ENCODE data around the gene NFATC2IP.
"Not testable (repeated sequence)": the region's sequence is repeated elsewhere in the genome, so short reads cannot be mapped to it uniquely, and the experiment has no call there.

Gene NFATC2IP

GRCh38 chr16:28975158-28975599 lies 24.4 kb downstream of the NFATC2IP start:
- DNase-seq, result no peak

DNA sequence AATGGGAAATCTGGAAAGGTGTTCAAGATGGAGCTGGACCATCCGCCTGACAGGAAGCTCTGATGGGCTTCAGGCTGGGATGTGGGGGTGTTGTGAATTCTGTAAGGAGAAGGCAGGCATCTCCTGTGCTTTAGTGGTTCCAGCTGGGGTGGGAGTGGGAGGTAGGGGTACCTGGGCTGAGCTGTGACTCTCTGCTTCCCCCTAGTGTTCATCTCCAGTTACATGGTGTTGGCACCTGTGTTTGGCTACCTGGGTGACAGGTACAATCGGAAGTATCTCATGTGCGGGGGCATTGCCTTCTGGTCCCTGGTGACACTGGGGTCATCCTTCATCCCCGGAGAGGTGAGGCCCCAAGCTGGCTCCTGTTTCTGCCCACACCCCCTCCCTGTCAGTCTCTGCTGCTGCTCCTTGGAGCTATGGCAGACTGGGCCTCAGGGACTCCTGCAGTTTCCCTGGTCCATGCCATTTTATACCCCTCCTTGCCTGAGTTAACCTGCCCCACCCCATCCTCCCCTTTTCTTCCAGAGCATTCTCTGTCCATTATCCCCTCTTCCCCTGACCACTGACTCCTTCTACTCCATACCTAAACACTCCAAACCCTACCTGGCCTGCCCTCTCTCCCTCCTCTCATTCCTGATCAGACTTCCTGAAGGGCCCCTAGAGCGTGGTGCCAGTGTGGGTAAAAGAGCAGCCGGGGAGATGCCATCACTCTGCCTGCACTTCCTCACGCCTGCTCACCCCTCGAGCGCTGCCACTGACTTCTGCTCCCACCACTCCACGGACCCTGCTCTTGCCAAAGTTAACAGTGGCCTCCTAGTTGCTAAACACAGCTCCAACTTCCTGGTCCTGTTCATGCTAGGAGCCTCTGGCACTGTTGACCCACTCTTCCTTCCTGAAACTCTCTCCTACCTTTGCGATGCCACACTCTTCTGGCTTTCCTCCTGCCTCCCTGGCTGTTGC lies 27.2 kb downstream of the NFATC2IP start:
- no peak for DNase-seq

GRCh38 chr16:28980330-28980729 lies 29.6 kb downstream of the NFATC2IP start:
- not testable (repeated sequence) for DNase-seq

DNA sequence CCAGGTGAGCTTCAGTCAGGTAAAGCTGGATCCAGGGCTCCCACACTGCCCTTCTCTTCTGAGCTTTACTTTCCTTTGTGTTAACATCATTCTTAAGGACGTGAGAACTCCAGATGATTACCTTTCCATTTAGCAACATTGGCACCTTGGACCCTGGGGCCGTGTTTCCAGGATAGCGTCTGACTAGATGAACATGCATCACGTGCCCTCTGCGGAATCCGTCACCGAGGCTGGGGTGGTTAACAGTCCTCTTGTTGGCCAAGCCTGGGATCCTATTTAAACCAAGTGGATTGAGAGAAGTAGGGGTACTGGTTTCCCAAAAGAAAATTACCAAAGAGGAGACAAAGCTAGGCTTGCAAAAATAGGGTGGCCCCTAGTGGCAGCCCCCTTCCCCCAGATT lies 30.2 kb downstream of the NFATC2IP start:
- no peak for DNase-seq

DNA sequence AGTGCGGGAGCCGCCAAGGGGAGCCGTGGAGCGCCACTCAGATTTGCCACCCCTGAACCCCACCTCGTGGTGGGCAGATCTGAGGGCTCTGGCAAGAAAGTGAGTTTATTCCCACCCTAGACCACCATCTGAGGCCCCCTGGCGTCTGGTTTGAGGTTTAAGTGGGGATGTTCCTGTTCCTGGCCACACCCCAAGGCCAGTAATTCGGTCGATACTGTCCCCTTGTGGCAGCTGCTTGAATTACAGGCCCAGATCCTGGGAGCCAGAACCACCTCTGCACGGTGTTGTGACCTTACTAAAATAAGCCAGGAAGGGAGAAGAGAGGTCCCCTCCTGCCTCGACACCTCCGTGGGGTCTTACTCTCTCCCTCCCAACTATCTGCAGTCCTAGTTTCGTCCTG lies 30.8 kb downstream of the NFATC2IP start:
- DNase-seq, result peak; percentile 49

DNA sequence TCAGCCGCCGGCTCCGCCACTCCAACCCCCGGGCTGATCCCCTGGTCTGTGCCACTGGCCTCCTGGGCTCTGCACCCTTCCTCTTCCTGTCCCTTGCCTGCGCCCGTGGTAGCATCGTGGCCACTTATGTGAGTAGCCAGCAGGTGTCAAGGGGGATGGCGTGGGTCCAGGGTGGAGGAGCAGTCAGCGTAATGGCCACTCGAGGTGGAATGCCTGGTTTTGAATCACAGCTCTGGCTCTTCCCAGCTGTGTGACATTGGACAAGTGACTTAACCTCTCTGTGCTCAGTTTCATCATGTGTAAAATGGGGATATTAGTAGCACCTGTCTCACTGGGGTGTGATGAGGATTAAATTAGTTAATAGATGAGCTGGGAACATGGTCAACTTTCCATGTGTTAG lies 31.7 kb downstream of the NFATC2IP start:
- DNase-seq, result no peak

DNA sequence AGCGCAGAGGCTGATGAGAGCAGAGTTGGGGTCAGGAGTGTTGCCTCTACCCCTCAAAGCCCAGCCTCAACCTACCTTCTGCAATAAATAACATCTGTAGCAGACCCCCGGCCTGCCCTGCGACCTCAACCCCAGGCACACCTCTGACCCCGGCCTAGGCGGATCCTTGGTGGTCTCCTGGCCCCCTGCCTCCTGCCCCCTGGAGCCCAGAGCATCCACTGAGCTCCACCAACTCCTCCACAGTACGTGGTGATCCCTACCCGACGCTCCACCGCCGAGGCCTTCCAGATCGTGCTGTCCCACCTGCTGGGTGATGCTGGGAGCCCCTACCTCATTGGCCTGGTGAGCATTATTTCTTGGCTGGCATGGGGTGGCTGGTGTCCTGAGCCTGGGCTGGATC lies 32.2 kb downstream of the NFATC2IP start:
- no peak for DNase-seq

DNA sequence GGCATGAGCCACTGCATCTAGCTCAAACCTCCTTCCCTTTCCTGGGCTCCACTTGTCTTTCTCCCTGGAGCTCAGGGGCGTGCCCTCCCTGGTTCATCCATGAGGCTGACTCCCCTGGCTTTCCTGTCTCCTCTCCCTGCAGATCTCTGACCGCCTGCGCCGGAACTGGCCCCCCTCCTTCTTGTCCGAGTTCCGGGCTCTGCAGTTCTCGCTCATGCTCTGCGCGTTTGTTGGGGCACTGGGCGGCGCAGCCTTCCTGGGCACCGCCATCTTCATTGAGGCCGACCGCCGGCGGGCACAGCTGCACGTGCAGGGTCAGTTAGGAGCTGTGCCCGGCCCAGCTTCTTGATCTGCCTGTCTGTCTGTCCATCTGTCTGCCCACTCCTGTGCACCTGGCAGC lies 32.9 kb downstream of the NFATC2IP start:
- DNase-seq, result no peak

DNA sequence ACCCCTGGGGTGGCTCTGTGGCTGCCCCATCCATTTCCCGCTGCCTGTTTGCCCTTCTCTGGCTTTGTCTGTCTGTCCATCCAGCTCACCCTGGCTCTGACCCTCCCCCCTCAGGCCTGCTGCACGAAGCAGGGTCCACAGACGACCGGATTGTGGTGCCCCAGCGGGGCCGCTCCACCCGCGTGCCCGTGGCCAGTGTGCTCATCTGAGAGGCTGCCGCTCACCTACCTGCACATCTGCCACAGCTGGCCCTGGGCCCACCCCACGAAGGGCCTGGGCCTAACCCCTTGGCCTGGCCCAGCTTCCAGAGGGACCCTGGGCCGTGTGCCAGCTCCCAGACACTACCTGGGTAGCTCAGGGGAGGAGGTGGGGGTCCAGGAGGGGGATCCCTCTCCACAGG lies 33.4 kb downstream of the NFATC2IP start:
- no peak for DNase-seq

DNA sequence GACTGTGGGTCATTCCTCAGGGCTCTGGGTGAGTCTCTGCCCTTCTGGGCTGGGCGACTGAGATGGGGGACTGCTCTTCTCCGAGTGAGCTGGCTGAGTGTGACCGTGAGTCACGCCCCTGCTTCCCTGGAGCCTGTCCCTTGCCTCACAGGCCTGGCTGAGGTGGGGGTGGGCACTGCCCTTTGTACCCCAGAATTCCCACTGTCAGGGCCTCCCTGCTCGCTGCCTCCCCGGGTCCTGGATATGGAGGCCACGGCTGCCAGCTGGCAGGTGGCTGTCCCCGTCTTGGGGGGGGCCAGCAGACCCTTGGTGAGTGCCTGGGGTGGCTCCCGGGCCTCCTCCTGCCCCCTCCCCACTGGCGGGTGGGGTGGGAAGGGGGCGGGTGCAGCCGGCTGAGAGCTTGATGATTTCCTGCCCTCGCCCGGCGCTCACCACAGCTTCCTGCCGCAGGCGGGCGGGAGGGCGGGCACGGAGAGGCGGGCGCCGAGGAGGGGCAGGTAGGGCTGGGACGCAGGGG lies 33.9 kb downstream of the NFATC2IP start, which contains the start of gene LAT:
Gene LAT (plus strand): TSS at position 434 of the 517 bp plus-strand sequence. CDS start 366 bp downstream, outside the sequence.
- peak; percentile 79 for DNase-seq

- DNase-seq, result no peak
Observed at GRCh38 chr16:28985211-28986041, 34.7 kb downstream of the NFATC2IP start.

DNA sequence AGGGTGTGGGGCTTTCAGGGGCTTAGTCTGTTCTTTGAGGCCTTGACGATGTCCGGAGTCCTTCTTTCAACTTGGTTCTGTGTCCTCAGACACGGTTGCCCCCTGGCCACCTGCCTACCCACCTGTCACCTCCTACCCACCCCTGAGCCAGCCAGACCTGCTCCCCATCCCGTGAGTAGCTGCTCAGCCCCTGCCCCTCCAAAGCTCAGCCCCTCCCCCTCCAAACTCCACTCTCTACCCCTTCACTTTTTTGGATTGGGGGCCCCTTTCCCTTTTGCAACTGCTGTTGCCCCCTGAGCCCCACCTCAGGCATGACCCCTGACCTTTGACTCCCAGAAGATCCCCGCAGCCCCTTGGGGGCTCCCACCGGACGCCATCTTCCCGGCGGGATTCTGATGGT lies 35.3 kb downstream of the NFATC2IP start:
- DNase-seq, result no peak

- DNase-seq, result no peak
Observed at GRCh38 chr16:28986492-28986891, 35.8 kb downstream of the NFATC2IP start.

DNA sequence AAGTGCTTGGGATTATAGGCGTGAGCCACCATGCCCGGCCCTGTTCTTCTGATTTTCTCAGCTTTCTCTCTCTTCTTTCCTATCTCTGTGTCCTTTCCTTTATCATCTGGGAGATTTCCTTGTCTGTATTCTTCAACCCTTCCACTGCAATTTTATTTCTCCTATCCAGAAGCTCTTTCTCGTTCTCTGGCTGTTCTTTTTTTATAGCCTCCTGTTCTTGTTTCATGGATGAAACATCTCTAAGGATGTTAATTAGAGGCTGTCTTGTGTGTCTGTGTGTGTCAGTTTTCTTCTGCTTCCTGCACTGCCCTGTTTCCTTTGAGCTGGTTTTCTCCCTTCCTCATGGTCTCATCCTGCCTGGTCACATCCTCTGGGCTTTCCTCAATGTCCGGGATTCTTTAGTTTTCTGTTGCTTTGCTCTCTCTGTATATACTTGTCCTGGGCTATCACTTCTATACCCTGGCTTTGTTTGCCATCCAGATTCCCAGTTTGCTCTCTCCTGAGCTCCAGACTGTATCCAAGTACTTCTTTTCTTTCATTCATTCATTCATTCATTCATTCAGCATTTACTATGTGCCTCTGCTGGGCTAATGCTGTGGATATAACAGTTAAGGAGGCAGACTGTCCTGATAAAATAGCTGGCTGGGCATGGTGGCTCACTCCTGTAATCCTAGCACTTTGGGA lies 36.6 kb downstream of the NFATC2IP start:
- DNase-seq, result no peak

GRCh38 chr16:28989363-28989762 lies 38.6 kb downstream of the NFATC2IP start:
- no peak for DNase-seq

DNA sequence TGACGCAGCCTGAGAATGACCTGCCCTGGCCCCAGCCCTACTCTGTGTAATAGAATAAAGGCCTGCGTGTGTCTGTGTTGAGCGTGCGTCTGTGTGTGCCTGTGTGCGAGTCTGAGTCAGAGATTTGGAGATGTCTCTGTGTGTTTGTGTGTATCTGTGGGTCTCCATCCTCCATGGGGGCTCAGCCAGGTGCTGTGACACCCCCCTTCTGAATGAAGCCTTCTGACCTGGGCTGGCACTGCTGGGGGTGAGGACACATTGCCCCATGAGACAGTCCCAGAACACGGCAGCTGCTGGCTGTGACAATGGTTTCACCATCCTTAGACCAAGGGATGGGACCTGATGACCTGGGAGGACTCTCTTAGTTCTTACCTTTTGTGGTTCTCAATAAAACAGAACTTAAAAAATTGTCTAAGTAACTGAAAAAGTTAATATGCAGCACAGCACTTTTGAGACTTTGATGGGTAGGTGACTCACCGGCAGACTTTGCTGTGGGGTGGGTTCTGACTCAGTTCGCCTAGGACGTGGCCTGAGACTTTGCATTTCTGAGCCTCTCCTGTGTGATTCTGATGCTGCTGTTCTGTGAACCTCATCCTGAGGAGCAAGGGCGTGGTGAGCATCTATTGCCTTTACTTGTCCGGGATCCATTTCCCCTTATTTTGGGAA lies 39.8 kb downstream of the NFATC2IP start:
- peak; percentile 71 for DNase-seq

DNA sequence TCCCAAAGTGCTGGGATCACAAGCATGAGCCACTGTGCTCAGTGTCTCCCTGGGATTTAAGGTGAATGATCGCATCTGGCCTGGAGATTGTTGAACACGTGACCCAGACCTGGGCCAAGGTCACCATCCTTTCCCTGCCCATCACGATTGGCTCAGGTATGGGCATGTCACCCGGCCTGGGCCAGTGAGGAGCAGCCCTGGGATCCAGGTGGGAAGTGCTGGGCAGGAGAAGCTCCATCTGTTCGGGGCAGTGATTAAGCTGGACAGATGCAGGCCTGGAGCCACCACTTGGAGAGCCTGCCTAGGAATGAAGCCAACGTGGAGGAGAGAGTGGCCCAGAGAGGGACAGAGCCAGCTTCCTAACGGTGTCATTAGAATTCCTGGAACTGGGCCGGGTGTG lies 41.0 kb downstream of the NFATC2IP start:
- no peak for DNase-seq

- no peak for DNase-seq
Observed at GRCh38 chr16:28992496-28992895, 41.8 kb downstream of the NFATC2IP start.

GRCh38 chr16:28998837-28999236 lies 48.1 kb downstream of the NFATC2IP start:
- no peak for DNase-seq

GRCh38 chr16:28999577-28999976 lies 48.8 kb downstream of the NFATC2IP start:
- DNase-seq, result no peak

DNA sequence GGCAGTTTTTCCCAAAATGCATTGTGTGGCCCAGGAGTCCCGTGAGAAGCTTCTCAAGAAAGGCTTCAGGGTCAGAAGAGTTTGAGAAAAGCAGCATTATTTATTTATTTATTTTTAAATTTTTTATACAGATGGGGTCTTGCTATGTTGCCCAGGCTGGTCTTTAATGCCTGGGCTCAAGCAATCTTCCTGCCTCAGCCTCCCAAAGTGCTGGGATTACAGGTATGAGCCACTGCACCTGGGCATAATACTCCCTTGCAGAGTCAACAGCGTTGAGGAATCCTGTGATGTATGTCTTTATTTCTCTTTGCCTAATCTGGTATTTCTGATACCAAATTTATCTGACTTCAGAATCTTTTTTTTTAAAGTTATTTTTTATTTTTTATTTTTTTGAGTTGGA lies 49.3 kb downstream of the NFATC2IP start:
- DNase-seq, result no peak

- DNase-seq, result not testable (repeated sequence)
Observed at GRCh38 chr16:29004496-29005139, 53.9 kb downstream of the NFATC2IP start.
